Measurements from ENCODE around the gene PIP4K2A.

PIP4K2A gene

GRCh38 chr10:22724773-22725172, 10.4 kb upstream of the PIP4K2A start:
- Histone ChIP-seq H3K4me1 (ENCODE audit: insufficient read depth, low read length, poor library complexity, severe bottlenecking) (peaks cover 6% of the 10 kb centered on the region), H3K4me2 (ENCODE audit: low read depth, low read length, poor library complexity, severe bottlenecking) (no peak overlapping the region), H3K9ac (ENCODE audit: low read depth, low read length, poor library complexity, severe bottlenecking) (no peak overlapping the region), H3K79me2 (ENCODE audit: insufficient read depth, low read length) (no peaks in the 10 kb centered on the region), H3F3A (ENCODE audit: low read depth) (no peaks in the 10 kb centered on the region), H3K4me3 (ENCODE audit: low read length, poor library complexity, severe bottlenecking) (no peak overlapping the region), H3K9me2 (replicated peaks; ENCODE audit: low read depth, low read length) (no peaks in the 10 kb centered on the region), H3K27me3 (ENCODE audit: insufficient read depth, low read length, poor library complexity, severe bottlenecking) (no peaks in the 10 kb centered on the region), H3K9me3 (ENCODE audit: insufficient read depth, low read depth, low read length) (no peaks in the 10 kb centered on the region), H4K20me1 (ENCODE audit: insufficient read depth, low read length, poor library complexity, severe bottlenecking) (no peaks in the 10 kb centered on the region), H3K36me3 (ENCODE audit: insufficient read depth, low read length) (no peaks in the 10 kb centered on the region), H2AFZ (ENCODE audit: low read length) (no peak overlapping the region)
- no peak for TF ChIP-seq CTCF (conservative IDR thresholded peaks at IDR 0.05; ENCODE audit: low read length)
- no peak for TF ChIP-seq EZH2phosphoT487 (IDR thresholded peaks at IDR 0.05; ENCODE audit: borderline replicate concordance)

- Histone ChIP-seq H4K20me1 (ENCODE audit: insufficient read depth, low read length, poor library complexity, severe bottlenecking) (no peaks in the 10 kb centered on the region), H3K4me2 (ENCODE audit: low read depth, low read length, poor library complexity, severe bottlenecking) (no peak overlapping the region), H3K9me2 (replicated peaks; ENCODE audit: low read depth, low read length) (no peaks in the 10 kb centered on the region), H3K79me2 (ENCODE audit: insufficient read depth, low read length) (no peaks in the 10 kb centered on the region), H3K9ac (ENCODE audit: low read depth, low read length, poor library complexity, severe bottlenecking) (no peak overlapping the region), H3K9me3 (ENCODE audit: insufficient read depth, low read depth, low read length) (no peaks in the 10 kb centered on the region), H3K4me3 (ENCODE audit: low read length, poor library complexity, severe bottlenecking) (no peak overlapping the region), H3F3A (ENCODE audit: low read depth) (no peaks in the 10 kb centered on the region), H3K4me1 (ENCODE audit: insufficient read depth, low read length, poor library complexity, severe bottlenecking) (peaks cover 6% of the 10 kb centered on the region), H3K27me3 (ENCODE audit: insufficient read depth, low read length, poor library complexity, severe bottlenecking) (no peaks in the 10 kb centered on the region), H2AFZ (ENCODE audit: low read length) (no peak overlapping the region), H3K36me3 (ENCODE audit: insufficient read depth, low read length) (no peaks in the 10 kb centered on the region)
- TF ChIP-seq EZH2phosphoT487 (IDR thresholded peaks at IDR 0.05; ENCODE audit: borderline replicate concordance) = no peak
- no peak for TF ChIP-seq CTCF (conservative IDR thresholded peaks at IDR 0.05; ENCODE audit: low read length)
Observed at GRCh38 chr10:22723783-22724182, 9.4 kb upstream of the PIP4K2A start.

GRCh38 chr10:22723343-22723779, 9.0 kb upstream of the PIP4K2A start:
- H3K9me2 ChIP-seq (replicated peaks; ENCODE audit: low read depth, low read length) = no peaks in the 10 kb centered on the region
- H3K9me3 ChIP-seq (ENCODE audit: insufficient read depth, low read depth, low read length) = no peaks in the 10 kb centered on the region
- H3K4me1 ChIP-seq (ENCODE audit: insufficient read depth, low read length, poor library complexity, severe bottlenecking) = peaks cover 6% of the 10 kb centered on the region
- H4K20me1 ChIP-seq (ENCODE audit: insufficient read depth, low read length, poor library complexity, severe bottlenecking) = no peaks in the 10 kb centered on the region
- no peak overlapping the region for H3K9ac ChIP-seq (ENCODE audit: low read depth, low read length, poor library complexity, severe bottlenecking)
- TF ChIP-seq EZH2phosphoT487 (IDR thresholded peaks at IDR 0.05; ENCODE audit: borderline replicate concordance) (no peak), CTCF (conservative IDR thresholded peaks at IDR 0.05; ENCODE audit: low read length) (no peak)
- no peak overlapping the region for H2AFZ ChIP-seq (ENCODE audit: low read length)
- no peaks in the 10 kb centered on the region for H3K27me3 ChIP-seq (ENCODE audit: insufficient read depth, low read length, poor library complexity, severe bottlenecking)
- no peaks in the 10 kb centered on the region for H3F3A ChIP-seq (ENCODE audit: low read depth)
- no peak overlapping the region for H3K4me3 ChIP-seq (ENCODE audit: low read length, poor library complexity, severe bottlenecking)
- no peak overlapping the region for H3K4me2 ChIP-seq (ENCODE audit: low read depth, low read length, poor library complexity, severe bottlenecking)
- no peaks in the 10 kb centered on the region for H3K79me2 ChIP-seq (ENCODE audit: insufficient read depth, low read length)
- H3K36me3 ChIP-seq (ENCODE audit: insufficient read depth, low read length) = no peaks in the 10 kb centered on the region

All from Loucy (cell line).